HG03175 (cell line): ENCODE results near the gene HTRA2.

Experiments used
- ATAC-seq: cut with Tn5 transposase; IDR thresholded peaks from one replicate; pipeline ENCODE4 v1.9.1; 2021; ENCODE audit warnings: mild to moderate bottlenecking, moderate library complexity; ENCODE audit not compliant: unreplicated experiment

Gene HTRA2

DNA sequence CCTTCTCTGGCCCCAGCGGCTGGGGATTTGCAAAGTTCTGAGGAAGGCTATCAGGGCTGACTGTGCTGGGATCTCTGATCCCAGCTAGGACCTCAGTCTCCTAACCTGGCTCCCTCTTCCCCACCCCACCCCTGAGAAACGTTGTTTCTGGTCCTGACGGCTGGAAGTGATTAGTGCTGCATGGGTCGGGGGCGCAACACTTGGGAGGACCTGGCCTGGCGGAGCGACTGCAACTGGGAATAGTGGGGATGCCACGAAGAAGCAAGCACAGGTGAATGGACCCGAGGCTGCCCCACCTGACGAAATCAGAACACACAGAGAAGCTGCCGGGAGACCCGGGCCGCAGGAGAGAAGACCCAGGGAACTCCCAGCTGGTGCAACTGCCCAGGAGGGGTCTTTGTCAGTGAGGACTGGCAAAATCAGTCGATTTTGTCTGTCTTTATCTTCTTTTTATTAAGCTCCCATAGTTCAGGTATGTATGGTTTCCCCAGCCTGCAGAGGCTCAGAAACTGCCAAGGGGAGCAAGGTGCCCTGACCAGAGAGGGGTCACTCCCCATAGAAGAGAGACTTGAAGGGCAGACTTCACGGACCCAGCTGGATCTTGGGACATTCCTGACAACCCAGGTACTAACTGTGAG is 29.7 kb upstream of the HTRA2 start:
- ATAC-seq: no peak

DNA sequence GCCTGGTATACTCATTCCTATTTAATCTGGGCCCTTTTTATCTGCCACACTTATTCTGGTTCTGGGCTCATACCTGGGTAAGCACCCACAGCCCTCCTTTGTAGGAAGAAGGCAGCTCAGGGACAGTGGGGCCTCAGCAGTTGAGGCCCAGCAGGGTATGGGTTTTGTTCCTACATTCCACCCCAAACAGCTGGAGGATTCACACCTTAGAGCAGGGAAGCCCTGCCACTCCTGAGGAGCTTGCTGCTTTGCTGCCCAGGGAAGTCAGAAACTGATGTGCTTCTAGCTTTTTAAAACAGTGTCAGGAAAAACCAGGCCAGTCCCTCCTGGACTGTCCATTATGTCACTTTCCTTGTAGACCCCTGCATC is 29.2 kb upstream of the HTRA2 start:
- ATAC-seq: no peak

GRCh38 chr2:74501335-74502071 is 28.2 kb upstream of the HTRA2 start:
- ATAC-seq: no peak

DNA sequence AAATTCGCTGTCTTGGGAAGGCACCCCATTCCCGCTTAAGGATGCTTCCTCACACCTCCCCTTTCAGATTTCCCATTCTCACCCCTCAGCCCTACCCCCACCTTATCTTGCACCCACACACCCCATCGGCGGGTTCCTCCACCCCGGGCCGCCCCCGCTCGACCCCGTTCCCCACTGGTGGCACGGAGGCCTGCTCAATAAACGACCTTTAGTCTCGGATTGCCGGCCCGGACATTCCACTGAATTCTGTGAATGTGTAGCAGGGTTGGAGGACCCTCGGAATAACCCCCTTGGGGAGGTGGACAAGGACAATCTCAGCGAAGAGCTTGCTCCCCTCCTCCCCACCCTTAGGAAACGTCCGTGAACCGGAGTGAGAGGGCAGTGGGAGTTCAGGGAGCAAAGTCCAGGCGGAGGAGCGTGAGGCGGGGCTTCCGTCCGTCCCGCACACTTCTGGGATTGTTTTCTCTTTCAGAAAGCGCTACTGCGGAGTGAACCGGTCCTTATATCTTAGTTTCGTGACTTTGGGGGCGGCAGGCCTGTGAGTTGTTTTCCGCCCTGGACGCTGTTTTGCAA is 27.5 kb upstream of the HTRA2 start:
- no peak for ATAC-seq

DNA sequence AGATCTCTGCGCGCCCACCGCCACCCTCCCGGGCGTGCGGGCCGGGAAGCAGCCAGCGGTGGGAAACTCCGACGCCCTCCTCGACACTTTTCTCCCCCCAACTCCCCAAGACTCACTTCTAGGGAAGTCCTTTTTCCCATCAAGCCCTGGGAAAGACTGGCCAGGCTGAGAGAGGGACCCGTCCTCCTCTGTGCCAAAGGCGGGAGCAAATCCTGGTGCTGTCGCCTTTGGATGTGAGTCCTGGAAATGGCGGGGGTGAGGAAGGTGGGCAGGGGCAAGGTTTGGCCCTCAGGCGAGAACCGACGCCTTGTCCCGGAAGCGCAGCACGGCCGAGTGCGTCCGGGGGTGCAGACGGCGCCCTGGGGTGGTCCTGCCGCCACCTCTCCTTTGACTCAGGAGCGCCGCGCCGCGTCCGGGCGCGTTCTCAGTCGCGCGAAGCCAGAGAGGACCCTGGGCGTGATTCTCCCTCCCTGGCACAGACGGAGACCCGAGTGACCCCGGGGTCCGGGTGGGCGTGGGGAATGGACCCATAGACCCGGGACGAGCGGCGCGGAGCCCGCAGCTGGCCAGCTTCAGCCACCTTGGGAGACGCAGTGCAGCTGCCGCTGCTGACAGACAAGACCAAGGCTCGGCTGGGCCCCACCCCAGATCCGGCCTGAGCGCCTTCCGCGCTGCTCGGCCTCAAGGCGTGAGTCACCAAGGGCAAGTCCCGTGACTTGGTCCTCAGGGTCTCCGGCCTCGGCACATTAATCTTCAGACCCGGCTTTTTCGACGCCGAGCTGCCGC is 26.8 kb upstream of the HTRA2 start:
- ATAC-seq: peak; percentile 29

DNA sequence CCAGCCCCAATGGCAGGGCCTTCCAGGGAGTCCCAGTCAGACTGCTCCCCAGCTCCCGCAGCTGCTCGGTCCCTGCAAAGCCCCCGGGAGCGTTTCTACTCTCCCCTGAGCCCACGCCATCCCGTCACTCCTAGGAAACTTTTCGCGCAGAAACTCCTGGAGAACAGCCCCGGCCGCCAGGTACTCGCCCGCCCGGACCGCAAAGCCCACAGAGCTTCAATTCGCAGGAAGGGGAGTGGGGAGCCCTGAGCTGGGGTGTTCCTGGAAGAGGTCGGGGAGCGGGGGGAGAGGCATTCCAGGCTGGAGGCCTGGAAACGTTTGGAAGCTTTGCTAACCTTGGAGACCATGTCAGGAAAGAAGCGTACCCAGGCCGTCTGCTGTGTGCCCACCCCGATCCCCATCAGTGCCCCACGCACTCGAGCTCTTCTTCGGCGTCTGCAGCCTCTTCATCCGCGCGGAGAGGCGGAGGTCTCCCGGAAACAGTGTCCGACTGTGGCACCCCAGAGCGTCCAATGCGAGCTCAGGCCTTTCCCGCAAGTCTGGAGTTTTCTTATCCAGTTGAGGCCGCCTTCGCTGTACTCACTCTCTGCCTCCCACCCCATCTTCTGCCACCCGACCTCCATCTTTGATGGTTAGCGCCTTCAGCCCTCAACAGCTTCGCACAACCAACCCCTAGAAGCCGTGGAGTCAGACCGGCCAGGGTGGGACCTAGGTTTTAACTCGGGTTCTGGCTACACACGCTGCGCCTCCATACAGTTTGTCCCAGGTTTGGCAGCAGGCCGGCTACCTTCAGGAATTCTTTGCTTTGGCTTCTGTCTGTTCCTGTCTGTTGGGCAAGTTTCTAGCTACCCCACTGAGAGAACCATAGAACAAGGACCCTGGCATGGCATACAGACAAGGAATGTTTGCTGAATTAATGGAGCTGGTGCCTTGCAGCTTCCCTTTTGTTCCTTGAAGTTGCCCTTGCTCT is 25.9 kb upstream of the HTRA2 start:
- ATAC-seq: no peak

DNA sequence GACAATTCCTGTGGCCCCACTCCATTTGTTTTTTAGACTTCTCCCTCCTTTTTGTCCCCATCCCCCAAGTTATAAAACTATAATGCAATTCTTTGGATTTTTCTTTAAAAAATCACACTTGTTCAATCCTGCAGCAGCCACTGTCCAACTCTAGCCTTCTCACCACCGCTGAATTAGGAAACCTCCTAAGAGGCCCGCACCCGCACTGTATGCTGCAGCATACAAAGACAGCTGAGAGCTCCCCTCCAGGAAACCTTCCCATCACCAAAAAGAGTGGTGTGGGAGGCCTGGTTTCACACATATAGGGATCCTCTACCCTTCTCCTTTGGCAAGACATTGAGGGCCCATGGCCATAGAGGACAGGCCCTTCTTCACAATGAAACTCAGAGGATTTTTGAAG is 25.1 kb upstream of the HTRA2 start:
- ATAC-seq: no peak

- no peak for ATAC-seq
Observed at GRCh38 chr2:74505448-74506246, 24.1 kb upstream of the HTRA2 start.

DNA sequence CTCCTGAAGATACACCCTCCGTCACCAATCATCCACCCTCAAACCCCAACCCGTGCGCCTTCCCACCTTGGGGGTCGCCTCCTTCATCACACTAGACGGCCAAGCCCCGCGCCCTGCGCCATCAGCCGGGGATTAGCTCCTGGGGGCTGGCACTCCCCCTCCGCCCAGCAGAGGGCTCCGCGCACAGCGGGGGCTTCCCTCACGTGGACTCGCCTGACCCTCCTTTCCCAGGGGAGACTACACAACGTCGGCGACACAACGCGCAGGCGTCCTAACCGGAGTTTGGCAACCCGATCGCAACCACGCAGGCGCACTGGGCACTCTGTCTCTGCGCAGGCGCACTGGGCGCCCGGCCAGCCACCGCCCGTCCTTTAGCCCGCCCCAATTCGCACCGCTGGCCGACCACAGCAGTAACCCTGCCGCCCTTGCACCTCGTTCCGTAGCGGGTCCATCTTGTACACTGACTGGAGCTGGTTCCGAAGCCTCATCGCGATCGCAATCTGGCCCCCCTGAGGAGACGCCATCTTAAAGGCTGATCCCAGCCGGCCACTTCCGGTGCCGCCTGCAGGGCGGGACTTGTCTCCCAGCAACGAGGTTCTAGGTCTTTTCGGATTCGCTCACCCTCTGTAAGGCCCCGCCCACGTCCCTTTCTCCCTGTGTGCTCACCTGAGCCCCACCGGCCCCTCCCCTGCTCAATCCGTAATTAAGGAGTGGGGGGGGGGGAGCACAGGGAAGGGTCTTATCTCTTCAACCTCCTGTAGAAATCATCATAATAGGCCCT is 22.4 kb upstream of the HTRA2 start, which contains the start of gene PCGF1:
PCGF1 (minus strand) TSS at position 551 of the 781 bp plus-strand sequence; CDS start at position 524, 27 bp downstream.
- peak; percentile 91 for ATAC-seq

DNA sequence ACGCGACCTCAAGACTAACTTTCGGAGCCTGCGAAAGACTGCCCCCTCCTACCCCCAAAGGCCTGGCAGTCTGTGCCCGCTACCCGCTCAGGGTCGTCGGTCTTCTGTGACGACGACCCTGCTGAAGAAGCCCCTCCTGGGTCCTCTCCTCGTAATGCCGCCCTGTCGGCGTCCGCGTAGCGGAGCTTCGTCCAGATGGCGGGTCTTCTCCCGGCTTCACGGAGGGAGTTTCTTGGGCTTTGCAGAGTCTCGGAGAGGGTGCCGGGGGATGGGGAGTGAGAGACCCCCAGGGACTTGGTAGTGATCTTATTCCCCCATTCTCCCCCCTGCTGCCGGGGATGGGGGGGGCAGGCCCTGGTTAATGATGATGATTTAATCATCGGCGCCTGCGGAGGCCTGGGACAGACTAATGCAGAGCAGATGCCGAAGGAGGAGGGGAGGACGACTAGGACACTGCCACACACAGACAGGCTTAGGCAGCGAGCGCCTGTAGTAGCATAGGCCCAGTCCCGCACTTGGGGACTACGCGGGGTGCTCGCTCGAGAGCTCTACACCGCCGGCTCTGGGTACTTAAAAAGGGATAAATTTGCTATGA is 21.7 kb upstream of the HTRA2 start:
- ATAC-seq: peak; percentile 6

DNA sequence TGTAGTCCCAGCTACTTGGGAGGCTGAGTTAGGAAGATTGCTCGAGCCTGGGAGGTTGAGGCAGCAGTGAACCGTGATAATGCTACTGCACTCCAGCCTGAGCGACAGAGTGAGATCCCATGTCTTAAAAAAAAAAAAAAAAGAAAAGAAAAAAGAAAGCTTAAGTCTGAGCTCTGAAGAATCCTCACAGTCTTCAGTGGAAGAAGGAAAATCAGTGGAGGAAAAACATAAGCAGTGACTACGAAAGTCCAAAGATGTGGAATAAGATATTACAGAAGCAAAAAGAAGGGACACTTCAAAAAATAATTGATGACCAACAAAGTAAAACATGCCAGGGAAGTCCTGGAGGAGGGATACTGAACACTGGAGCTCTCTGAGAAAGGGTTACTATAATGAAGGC is 19.5 kb upstream of the HTRA2 start:
- ATAC-seq: no peak

DNA sequence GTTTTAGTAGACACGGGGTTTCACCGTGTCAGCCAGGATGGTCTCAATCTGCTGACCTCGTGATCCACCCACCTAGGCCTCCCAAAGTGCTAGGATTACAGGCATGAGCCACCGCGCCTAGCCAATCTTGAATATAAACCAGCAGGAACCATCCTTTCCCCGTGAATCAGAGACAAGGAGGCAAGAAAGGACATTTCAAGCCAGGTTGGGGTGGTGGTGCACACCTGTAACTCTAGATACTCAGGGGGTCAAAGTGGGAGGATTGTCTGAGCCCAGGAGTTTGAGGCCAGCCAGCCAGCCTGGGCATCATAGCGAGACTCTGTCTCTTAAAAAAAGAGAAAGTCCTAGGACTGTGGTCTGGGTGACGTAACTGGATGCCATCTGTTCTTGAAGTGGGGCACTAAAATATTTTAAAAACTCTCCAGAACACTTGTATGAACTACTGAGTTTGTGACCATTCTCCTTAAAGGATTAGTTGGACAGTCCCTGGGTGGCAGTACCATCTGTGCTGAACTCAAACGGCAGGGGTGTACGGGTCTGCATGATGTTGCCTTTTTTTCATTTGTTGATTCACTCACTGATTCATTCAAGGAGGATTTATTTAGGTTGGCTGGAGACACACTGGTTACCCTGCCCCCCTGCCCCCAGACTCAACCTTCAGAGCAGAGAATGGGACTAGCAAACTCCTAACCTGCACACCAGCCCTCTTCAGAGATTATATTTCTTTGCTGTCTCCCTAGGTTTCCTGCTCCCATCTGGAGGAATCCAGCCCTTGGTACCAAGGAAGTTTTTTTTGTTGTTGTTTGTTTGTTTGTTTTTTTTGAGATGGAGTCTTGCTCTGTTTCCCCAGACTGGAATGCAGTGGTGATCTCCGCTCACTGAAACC is 18.4 kb upstream of the HTRA2 start:
- no peak for ATAC-seq

GRCh38 chr2:74512744-74513604 is 16.8 kb upstream of the HTRA2 start:
- ATAC-seq: no peak

DNA sequence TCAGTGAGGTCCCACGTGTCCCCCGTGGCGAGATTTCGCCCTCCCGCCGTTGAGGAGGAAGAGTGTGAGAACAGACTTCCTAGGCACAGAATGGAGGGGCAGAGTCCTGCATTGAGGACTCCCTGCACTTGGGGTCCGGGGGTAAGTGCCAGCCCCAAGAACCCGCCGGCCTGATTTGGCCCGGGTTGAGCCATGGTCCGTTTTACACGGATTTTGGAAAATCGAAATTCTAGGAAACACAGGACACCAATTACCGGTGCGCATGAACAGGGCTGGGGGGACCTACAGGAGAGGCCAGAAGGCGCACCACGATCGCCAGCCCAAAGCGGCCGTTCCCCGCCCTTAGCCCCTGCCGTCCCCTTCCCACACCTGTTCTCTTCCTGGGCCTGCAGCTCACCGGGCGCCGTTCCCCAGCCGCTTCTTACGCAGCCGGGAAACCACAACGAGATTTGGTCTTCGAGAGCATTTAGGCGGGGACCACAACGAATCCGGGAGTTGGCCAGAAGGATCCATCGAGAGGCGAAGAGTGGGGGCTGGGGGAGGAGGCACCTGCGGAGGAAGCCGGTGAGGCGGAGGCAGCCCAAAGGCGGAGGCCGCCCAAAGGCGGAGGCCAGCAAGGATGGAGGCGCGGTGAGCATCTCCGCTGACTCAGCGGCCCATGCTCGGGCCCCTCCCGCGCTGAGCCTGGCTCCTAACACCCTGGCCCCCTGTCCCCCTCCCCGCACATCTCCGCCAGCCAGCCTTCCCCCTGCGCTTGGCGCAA is 15.9 kb upstream of the HTRA2 start:
- no peak for ATAC-seq

- ATAC-seq: no peak
Observed at GRCh38 chr2:74514368-74515270, 15.1 kb upstream of the HTRA2 start, which contains the start of gene TLX2. Gene TLX2, plus strand, starts transcription at chr2:74514450. Its CDS starts 357 bp downstream, at chr2:74514807.
